OCI-LY1 (cell line): Measurements from ENCODE around the gene PCDHGB6.

ENCODE experiments used
- H2AFZ ChIP-seq: fragments of 200-600 bp; sonication (generic), shearing (Covaris generic); 2 replicates; pipeline ENCODE4 v1.6.0; 2014; ENCODE audit warnings: antibody characterized with exemption, mild to moderate bottlenecking, low read length
- H3F3A ChIP-seq: fragments of 200-600 bp; sonication (generic), shearing (Covaris generic); 2 replicates; pipeline ENCODE4 v1.6.0; 2014; ENCODE audit warnings: mild to moderate bottlenecking, antibody characterized with exemption, low read length, moderate library complexity; ENCODE audit not compliant: insufficient read depth
- H3K27ac ChIP-seq: fragments of 200-600 bp; sonication (generic); 2 replicates; pipeline ENCODE4 v1.5.1; 2014; ENCODE audit warnings: low read length, mixed run types, mild to moderate bottlenecking, low read depth; ENCODE audit not compliant: poor library complexity, severe bottlenecking
- H3K27me3 ChIP-seq: fragments of 200-600 bp; sonication (generic); 2 replicates; pipeline ENCODE4 v1.6.0; 2014; ENCODE audit warnings: antibody characterized with exemption, mild to moderate bottlenecking, low read length, moderate library complexity; ENCODE audit not compliant: insufficient read depth
- H3K36me3 ChIP-seq: fragments of 200-600 bp; sonication (generic); 2 replicates; pipeline ENCODE4 v1.6.1; 2014; ENCODE audit warnings: mild to moderate bottlenecking, antibody characterized with exemption, low read length, moderate library complexity, mixed read lengths; ENCODE audit not compliant: insufficient read depth
- H3K4me1 ChIP-seq: fragments of 200-600 bp; sonication (generic); 2 replicates; pipeline ENCODE4 v1.5.1; 2014; ENCODE audit warnings: mild to moderate bottlenecking, low read length, moderate library complexity; ENCODE audit not compliant: insufficient read depth, severe bottlenecking
- H3K4me2 ChIP-seq: fragments of 200-600 bp; sonication (generic), shearing (Covaris generic); 2 replicates; pipeline ENCODE4 v1.6.1; 2014; ENCODE audit warnings: low read length
- H3K4me3 ChIP-seq: fragments of 200-600 bp; sonication (generic); 2 replicates; pipeline ENCODE4 v1.5.1; 2014; ENCODE audit warnings: low read length, low read depth, mild to moderate bottlenecking, mixed read lengths; ENCODE audit not compliant: poor library complexity, severe bottlenecking
- H3K79me2 ChIP-seq: fragments of 200-600 bp; shearing (Covaris generic); 2 replicates; pipeline ENCODE4 v1.6.1; 2016; ENCODE audit warnings: mixed run types, low read length, mixed read lengths; ENCODE audit not compliant: insufficient read depth
- H3K9ac ChIP-seq: fragments of 200-600 bp; sonication (generic), shearing (Covaris generic); 2 replicates; pipeline ENCODE4 v1.6.1; 2014; ENCODE audit warnings: mild to moderate bottlenecking, low read length, mixed read lengths
- H3K9me2 ChIP-seq: fragments of 200-600 bp; sonication (generic), shearing (Covaris generic); 2 replicates; pipeline ENCODE4 v1.6.1; 2014; ENCODE audit warnings: low read depth, mild to moderate bottlenecking, low read length, mixed read lengths
- H3K9me3 ChIP-seq: fragments of 200-600 bp; shearing (Covaris generic); 2 replicates; pipeline ENCODE4 v1.6.1; 2014; ENCODE audit warnings: low read length, mixed read lengths
- H4K20me1 ChIP-seq: fragments of 200-600 bp; sonication (generic), shearing (Covaris generic); 2 replicates; pipeline ENCODE4 v1.6.0; 2016; ENCODE audit warnings: mild to moderate bottlenecking, low read length; ENCODE audit not compliant: insufficient read depth
- EZH2 ChIP-seq: fragments of 200-600 bp; sonication (generic), shearing (Covaris generic); IDR thresholded peaks from 2 replicates; pipeline ENCODE4 v1.8.0; 2017; ENCODE audit warnings: borderline replicate concordance, mixed run types, mild to moderate bottlenecking, antibody characterized with exemption, low read length, moderate library complexity, mixed read lengths
- TF ChIP-seq, protein P1 (sequence below): fragments of 200-600 bp; sonication (generic), shearing (Covaris generic); IDR thresholded peaks from 2 replicates; pipeline ENCODE4 v1.5.1; 2017; ENCODE audit warnings: mild to moderate bottlenecking, antibody characterized with exemption, low read length, moderate library complexity, mixed read lengths

The PCDHGB6 gene

DNA sequence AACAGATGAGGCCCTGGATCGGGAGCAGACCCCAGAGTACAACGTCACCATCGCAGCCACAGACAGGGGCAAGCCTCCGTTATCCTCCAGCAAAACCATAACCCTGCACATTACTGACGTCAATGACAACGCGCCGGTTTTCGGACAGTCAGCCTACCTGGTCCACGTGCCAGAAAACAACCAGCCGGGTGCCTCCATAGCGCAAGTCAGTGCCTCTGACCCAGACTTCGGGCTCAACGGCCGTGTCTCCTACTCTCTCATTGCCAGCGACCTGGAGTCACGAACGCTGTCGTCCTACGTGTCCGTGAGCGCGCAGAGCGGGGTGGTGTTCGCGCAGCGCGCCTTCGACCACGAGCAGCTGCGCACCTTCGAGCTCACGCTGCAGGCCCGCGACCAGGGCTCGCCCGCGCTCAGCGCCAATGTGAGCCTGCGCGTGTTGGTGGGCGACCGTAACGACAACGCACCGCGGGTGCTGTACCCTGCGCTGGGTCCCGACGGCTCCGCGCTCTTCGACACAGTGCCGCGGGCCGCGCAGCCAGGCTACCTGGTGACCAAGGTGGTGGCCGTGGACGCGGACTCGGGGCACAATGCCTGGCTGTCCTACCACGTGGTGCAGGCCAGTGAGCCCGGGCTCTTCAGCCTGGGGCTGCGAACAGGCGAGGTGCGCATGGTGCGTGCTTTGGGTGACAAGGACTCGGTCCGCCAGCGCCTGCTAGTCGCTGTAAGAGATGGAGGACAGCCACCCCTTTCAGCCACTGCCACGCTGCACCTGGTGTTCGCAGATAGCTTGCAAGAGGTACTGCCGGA is 11.5 kb downstream of the PCDHGB6 start:
- H3K79me2 ChIP-seq = no peaks in the 10 kb centered on the region
- H3K4me3 ChIP-seq = no peak overlapping the region
- H3K27ac ChIP-seq = no peak overlapping the region
- no peaks in the 10 kb centered on the region for H4K20me1 ChIP-seq
- H3K4me1 ChIP-seq = no peaks in the 10 kb centered on the region
- H3K4me2 ChIP-seq = no peak overlapping the region
- H2AFZ ChIP-seq = no peak overlapping the region
- TF ChIP-seq, protein P1, sequence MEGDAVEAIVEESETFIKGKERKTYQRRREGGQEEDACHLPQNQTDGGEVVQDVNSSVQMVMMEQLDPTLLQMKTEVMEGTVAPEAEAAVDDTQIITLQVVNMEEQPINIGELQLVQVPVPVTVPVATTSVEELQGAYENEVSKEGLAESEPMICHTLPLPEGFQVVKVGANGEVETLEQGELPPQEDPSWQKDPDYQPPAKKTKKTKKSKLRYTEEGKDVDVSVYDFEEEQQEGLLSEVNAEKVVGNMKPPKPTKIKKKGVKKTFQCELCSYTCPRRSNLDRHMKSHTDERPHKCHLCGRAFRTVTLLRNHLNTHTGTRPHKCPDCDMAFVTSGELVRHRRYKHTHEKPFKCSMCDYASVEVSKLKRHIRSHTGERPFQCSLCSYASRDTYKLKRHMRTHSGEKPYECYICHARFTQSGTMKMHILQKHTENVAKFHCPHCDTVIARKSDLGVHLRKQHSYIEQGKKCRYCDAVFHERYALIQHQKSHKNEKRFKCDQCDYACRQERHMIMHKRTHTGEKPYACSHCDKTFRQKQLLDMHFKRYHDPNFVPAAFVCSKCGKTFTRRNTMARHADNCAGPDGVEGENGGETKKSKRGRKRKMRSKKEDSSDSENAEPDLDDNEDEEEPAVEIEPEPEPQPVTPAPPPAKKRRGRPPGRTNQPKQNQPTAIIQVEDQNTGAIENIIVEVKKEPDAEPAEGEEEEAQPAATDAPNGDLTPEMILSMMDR = no peak
- no peak for TF ChIP-seq EZH2
- H3K9me3 ChIP-seq = peaks cover 26% of the 10 kb centered on the region
- no peaks in the 10 kb centered on the region for H3K27me3 ChIP-seq
- no peaks in the 10 kb centered on the region for H3F3A ChIP-seq
- no peaks in the 10 kb centered on the region for H3K9me2 ChIP-seq
- no peak overlapping the region for H3K9ac ChIP-seq
- no peaks in the 10 kb centered on the region for H3K36me3 ChIP-seq

DNA sequence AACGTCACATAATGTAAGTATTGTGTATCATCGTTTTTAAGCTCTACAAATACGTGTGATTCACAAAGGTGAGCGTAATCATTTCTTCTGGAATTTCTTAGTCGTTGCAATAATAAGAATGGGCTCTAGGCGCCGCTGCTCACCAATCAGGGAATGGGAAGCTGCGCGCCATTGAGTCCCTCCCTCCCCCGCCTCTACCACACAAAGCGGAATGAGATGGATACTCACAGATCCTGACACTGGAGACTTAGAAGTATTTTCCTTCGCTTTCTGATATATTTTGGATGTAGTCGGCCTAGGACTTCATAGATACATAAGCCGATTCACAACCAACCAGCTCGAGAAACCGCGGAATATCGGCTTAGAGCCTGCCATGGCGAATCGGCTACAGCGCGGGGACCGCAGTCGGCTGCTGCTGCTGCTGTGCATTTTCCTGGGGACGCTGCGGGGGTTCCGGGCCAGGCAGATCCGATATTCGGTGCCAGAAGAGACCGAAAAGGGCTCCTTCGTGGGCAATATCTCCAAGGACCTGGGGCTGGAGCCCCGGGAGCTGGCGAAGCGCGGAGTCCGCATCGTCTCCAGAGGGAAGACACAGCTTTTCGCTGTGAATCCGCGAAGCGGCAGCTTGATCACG is 13.2 kb downstream of the PCDHGB6 start, which contains the start of gene PCDHGA11:
Gene PCDHGA11, plus strand, starts transcription at position 197 of the 634 bp plus-strand sequence. Its CDS starts 177 bp downstream, at position 374.
- H3K4me3 ChIP-seq = no peak within 1 kb of the TSS
- no peak within 1 kb of the TSS for H3K4me2 ChIP-seq
- H3K9me2 ChIP-seq = no peaks in the 10 kb centered on the region
- H3K4me1 ChIP-seq = no peaks in the 10 kb centered on the region
- H3K9me3 ChIP-seq = peaks cover 23% of the 10 kb centered on the region
- no peaks in the 10 kb centered on the region for H4K20me1 ChIP-seq
- no peak within 1 kb of the TSS for H3K27ac ChIP-seq
- no peaks in the 10 kb centered on the region for H3K79me2 ChIP-seq
- no peak for TF ChIP-seq EZH2
- TF ChIP-seq, protein P1 = no peak
- no peaks in the 10 kb centered on the region for H3F3A ChIP-seq
- H3K36me3 ChIP-seq = no peaks in the 10 kb centered on the region
- H3K9ac ChIP-seq = no peak within 1 kb of the TSS
- H3K27me3 ChIP-seq = no peaks in the 10 kb centered on the region
- no peak within 1 kb of the TSS for H2AFZ ChIP-seq

DNA sequence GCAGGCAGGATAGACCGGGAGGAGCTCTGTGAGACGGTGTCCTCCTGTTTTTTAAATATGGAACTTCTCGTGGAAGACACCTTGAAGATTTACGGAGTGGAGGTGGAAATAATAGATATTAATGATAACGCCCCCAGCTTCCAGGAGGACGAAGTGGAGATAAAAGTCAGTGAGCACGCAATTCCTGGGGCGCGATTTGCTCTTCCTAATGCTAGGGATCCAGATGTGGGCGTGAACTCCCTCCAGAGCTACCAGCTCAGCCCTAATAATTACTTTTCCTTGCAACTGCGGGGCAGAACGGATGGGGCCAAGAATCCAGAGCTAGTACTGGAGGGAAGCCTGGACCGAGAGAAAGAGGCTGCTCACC is 13.7 kb downstream of the PCDHGB6 start:
- no peaks in the 10 kb centered on the region for H4K20me1 ChIP-seq
- H3K4me1 ChIP-seq = no peaks in the 10 kb centered on the region
- H3K9me3 ChIP-seq = peaks cover 23% of the 10 kb centered on the region
- no peaks in the 10 kb centered on the region for H3K36me3 ChIP-seq
- H3K9ac ChIP-seq = no peak overlapping the region
- H3F3A ChIP-seq = no peaks in the 10 kb centered on the region
- H3K27ac ChIP-seq = no peak overlapping the region
- H3K4me3 ChIP-seq = no peak overlapping the region
- H3K9me2 ChIP-seq = no peaks in the 10 kb centered on the region
- no peak overlapping the region for H2AFZ ChIP-seq
- H3K79me2 ChIP-seq = no peaks in the 10 kb centered on the region
- TF ChIP-seq, protein P1 = no peak
- no peak for TF ChIP-seq EZH2
- H3K4me2 ChIP-seq = no peak overlapping the region
- no peaks in the 10 kb centered on the region for H3K27me3 ChIP-seq
